GM12865 (cell line): ENCODE data around the gene ID2.
"Not testable (repeated sequence)": the region's sequence is repeated elsewhere in the genome, so short reads cannot be mapped to it uniquely, and the experiment has no call there.

Source experiments
- DNase-seq: peaks from one replicate; pipeline ENCODE4 v3.0.0; 2010; ENCODE audit warnings: low read depth
- H3K4me3 ChIP-seq: 2 replicates; pipeline ENCODE4 v1.5.1; 2011; ENCODE audit warnings: mild to moderate bottlenecking, low read depth, low read length, control low read depth
- TF ChIP-seq, protein P1 (sequence below): IDR thresholded peaks from 2 replicates; pipeline ENCODE4 v1.5.1; 2011; ENCODE audit warnings: low read length, control low read depth, low read depth, inconsistent platforms; ENCODE audit not compliant: insufficient read depth; ENCODE audit errors: missing control alignments

Gene ID2

DNA sequence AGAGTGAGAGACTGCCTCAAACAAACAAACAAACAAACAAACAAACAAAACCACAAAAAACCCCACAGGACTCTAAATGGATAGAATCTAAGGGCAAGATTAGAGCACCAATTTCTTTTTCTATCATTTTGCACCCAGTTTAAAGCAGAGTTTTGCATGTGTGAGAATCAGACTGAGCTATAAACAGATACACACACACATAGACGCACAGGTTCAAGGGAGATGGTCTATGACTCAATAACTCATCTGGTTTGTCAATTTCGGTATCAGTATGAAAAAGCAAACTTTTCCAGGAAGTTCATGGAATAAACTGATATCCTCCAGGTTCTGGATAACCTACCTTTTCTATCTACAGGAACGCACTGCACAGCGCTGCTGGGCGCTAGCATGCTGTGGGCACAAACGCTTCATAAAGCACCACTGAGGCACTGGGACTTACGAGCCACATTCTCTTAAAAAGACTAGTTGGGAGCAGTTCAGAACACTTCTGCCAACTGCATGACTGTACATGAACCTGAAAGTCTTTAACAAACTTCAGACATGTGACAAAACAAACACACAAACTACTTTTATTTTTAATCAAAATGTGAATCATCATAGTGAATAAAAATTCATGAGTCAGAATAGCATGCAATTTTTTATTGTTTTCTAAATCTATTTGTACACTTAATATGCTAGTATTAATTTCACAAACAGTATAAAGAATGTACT lies 46.6 kb downstream of the ID2 start:
- DNase-seq = no peak
- TF ChIP-seq, protein P1, sequence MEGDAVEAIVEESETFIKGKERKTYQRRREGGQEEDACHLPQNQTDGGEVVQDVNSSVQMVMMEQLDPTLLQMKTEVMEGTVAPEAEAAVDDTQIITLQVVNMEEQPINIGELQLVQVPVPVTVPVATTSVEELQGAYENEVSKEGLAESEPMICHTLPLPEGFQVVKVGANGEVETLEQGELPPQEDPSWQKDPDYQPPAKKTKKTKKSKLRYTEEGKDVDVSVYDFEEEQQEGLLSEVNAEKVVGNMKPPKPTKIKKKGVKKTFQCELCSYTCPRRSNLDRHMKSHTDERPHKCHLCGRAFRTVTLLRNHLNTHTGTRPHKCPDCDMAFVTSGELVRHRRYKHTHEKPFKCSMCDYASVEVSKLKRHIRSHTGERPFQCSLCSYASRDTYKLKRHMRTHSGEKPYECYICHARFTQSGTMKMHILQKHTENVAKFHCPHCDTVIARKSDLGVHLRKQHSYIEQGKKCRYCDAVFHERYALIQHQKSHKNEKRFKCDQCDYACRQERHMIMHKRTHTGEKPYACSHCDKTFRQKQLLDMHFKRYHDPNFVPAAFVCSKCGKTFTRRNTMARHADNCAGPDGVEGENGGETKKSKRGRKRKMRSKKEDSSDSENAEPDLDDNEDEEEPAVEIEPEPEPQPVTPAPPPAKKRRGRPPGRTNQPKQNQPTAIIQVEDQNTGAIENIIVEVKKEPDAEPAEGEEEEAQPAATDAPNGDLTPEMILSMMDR = no peak
- H3K4me3 ChIP-seq = no peak overlapping the region

DNA sequence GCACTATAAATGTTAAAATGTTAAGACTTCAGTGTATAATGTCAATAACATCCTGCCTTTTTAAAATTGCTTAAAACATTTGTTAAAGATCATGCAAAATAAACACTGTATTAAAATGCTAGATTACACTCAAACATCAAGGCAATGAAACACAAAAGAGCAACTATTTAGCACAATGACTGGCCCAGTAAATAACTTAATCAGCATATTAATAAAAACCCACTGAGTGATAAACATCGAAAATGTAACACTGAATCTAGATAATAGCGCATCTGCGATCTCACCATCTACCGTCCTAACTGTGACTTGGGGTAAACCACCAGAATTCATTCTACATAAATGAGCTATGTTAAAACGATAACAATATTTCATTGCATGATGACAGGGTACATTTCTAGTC lies 47.2 kb downstream of the ID2 start:
- not testable (repeated sequence) for DNase-seq, H3K4me3 ChIP-seq

DNA sequence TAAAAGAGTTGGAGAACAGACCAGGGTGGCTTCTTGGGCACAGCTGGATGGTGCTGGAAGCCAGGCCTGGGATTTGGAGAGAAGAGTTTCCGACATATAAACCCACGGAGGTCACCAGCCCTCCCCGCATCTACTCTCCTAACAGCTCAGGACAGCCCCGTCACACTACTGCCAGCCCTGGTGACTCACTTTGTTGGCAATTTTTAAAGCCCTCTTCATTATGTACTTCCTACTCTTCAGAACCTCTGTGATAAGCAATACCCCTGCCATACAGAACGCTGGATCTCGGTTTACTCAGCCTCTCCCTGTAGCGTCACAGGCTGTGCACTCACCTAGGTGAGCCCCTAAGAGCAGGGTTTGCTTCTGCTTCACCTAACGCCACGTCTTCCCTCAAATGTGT lies 48.1 kb downstream of the ID2 start:
- no peak for DNase-seq
- H3K4me3 ChIP-seq = no peak overlapping the region
- TF ChIP-seq, protein P1 = no peak

DNA sequence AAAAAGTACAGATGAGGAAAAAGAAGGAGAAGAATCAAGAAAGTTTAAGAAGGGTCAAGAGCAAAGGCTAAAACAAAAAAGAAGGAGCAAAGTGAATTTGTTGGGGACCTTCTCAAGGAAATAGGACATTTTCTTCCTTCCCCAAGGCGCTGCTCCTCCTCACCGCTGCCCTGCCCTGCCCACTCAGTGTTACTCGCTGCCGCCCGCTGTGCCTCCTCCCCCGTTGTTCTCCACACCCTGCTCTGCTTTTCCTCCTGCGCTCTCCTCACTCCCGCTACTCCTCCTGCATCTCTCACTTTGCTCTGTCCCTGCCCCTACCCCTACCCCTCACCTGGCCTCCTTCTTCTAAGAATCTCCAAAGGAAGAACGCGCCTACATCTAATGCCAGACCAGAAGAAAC lies 50.7 kb downstream of the ID2 start:
- TF ChIP-seq, protein P1 = no peak
- no peak overlapping the region for H3K4me3 ChIP-seq
- DNase-seq = no peak
